ENCODE measurements around the gene RSRC1.

Gene RSRC1

DNA sequence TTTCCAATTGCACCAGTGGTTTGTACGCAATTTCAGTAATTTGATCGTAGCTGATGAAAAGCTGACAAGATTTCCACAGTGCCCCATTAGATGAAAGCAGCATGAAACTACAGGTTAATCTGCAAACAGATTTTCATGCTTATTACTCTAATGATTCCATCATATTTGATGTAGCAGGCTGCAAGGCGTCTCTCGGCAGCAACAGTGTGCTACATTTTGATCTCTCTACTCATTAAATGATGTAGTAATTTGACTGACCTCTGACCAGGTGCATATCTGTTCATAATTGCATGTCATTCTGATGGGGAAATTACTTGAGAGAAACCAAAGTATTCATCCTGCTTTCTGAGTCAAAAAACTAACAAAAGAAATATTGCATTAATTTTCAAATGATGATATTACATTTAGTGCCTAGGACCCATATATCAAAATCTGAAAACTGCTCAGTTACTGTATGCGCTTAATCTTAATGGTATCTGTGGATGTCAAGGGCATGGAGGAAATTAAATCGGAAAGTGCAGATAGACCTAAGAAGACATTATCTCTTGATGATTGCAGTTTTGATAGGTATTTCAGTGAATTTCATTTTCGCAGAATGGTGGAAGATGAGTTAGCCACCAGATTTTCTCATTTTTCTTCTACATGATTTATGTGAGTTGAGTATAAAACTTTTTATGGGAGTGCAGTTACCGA lies 198.5 kb downstream of the RSRC1 start:
- Histone ChIP-seq H3K36me3 (ENCODE audit: insufficient read depth, low read length) (no peaks in the 10 kb centered on the region), H3K79me2 (ENCODE audit: insufficient read depth, low read length) (no peaks in the 10 kb centered on the region), H3K27me3 (ENCODE audit: insufficient read depth, low read length) (no peaks in the 10 kb centered on the region), H3K4me2 (ENCODE audit: low read length) (no peak overlapping the region), H3K4me3 (ENCODE audit: low read depth, low read length, poor library complexity, severe bottlenecking) (no peak overlapping the region), H3K4me1 (ENCODE audit: insufficient read depth, low read length, severe bottlenecking) (no peaks in the 10 kb centered on the region), H3K9me2 (ENCODE audit: low read depth, low read length) (no peaks in the 10 kb centered on the region), H3K9me3 (ENCODE audit: low read length) (no peaks in the 10 kb centered on the region), H3F3A (ENCODE audit: insufficient read depth, low read length) (no peaks in the 10 kb centered on the region), H4K20me1 (ENCODE audit: insufficient read depth, low read length) (no peaks in the 10 kb centered on the region), H3K27ac (ENCODE audit: low read depth, low read length, poor library complexity, severe bottlenecking) (no peak overlapping the region), H3K9ac (ENCODE audit: low read length) (no peak overlapping the region), H2AFZ (ENCODE audit: low read length) (no peak overlapping the region)
- TF ChIP-seq, protein P1, sequence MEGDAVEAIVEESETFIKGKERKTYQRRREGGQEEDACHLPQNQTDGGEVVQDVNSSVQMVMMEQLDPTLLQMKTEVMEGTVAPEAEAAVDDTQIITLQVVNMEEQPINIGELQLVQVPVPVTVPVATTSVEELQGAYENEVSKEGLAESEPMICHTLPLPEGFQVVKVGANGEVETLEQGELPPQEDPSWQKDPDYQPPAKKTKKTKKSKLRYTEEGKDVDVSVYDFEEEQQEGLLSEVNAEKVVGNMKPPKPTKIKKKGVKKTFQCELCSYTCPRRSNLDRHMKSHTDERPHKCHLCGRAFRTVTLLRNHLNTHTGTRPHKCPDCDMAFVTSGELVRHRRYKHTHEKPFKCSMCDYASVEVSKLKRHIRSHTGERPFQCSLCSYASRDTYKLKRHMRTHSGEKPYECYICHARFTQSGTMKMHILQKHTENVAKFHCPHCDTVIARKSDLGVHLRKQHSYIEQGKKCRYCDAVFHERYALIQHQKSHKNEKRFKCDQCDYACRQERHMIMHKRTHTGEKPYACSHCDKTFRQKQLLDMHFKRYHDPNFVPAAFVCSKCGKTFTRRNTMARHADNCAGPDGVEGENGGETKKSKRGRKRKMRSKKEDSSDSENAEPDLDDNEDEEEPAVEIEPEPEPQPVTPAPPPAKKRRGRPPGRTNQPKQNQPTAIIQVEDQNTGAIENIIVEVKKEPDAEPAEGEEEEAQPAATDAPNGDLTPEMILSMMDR (IDR thresholded peaks at IDR 0.05; ENCODE audit: low read length) = no peak
- no peak for TF ChIP-seq EZH2 (IDR thresholded peaks at IDR 0.05; ENCODE audit: borderline replicate concordance, low read length)

DNA sequence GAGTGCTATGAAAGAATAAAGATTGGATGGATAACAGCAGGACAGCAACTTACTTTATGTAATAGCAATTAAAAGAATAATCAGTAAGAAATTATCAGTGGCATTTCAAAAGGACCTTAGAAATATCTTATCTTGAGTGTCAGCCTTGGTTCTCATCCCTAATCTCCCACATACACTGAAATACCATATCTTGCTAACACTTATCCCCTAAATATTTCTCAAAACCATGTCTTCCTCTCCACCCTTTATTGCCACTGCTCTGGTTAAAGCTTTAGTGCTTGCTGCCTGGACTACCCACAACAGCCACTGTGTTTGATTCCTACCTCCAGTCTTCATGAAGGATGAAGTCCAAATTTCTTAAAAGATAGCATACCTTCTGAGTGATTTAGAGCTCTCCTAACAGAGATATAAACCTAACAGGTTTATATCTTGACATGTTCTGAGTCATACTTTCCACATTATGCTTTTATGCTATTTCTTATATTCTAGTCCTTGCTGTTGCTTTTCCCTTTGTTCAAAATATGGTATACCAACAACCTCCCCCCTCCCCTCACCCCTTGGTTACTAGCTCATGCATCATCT lies 202.8 kb downstream of the RSRC1 start:
- H3F3A ChIP-seq (ENCODE audit: insufficient read depth, low read length) = no peaks in the 10 kb centered on the region
- H3K27me3 ChIP-seq (ENCODE audit: insufficient read depth, low read length) = no peaks in the 10 kb centered on the region
- no peak for TF ChIP-seq EZH2 (IDR thresholded peaks at IDR 0.05; ENCODE audit: borderline replicate concordance, low read length)
- TF ChIP-seq, protein P1 (IDR thresholded peaks at IDR 0.05; ENCODE audit: low read length) = no peak
- H3K4me1 ChIP-seq (ENCODE audit: insufficient read depth, low read length, severe bottlenecking) = peaks cover 6% of the 10 kb centered on the region
- no peaks in the 10 kb centered on the region for H4K20me1 ChIP-seq (ENCODE audit: insufficient read depth, low read length)
- no peak overlapping the region for H3K4me3 ChIP-seq (ENCODE audit: low read depth, low read length, poor library complexity, severe bottlenecking)
- H3K9ac ChIP-seq (ENCODE audit: low read length) = no peak overlapping the region
- H2AFZ ChIP-seq (ENCODE audit: low read length) = no peak overlapping the region
- no peaks in the 10 kb centered on the region for H3K36me3 ChIP-seq (ENCODE audit: insufficient read depth, low read length)
- no peaks in the 10 kb centered on the region for H3K79me2 ChIP-seq (ENCODE audit: insufficient read depth, low read length)
- H3K9me2 ChIP-seq (ENCODE audit: low read depth, low read length) = no peaks in the 10 kb centered on the region
- H3K27ac ChIP-seq (ENCODE audit: low read depth, low read length, poor library complexity, severe bottlenecking) = peak overlapping the region; percentile 47
- H3K9me3 ChIP-seq (ENCODE audit: low read length) = no peaks in the 10 kb centered on the region
- no peak overlapping the region for H3K4me2 ChIP-seq (ENCODE audit: low read length)

DNA sequence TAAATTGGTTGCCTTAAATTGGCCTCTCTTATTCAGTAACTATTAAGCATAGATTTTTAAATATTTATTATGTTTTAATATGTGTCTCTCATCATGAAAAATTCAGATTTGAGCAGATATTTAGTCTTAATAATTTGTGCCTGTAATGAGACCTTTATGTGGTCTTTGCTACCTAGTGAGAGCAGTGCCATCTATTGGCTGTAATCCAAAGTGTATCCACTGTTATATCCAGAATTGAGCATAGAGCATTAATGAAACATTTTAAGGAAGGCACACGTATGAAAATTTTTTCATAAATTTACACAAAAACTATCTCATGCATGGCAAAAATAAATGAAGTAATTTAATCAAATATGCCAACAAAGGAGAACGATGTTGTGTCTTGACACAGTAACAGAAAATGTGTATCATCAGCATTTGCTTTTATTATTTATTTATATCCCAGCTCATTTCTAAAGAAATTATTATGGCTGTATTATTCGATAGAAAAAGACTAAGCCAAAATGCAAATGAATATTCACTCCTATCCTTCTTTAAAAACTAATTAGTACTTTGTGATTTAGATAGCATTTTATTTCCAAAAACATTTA lies 203.5 kb downstream of the RSRC1 start:
- no peaks in the 10 kb centered on the region for H3K9me2 ChIP-seq (ENCODE audit: low read depth, low read length)
- H3K4me1 ChIP-seq (ENCODE audit: insufficient read depth, low read length, severe bottlenecking) = peaks cover 6% of the 10 kb centered on the region
- no peak for TF ChIP-seq EZH2 (IDR thresholded peaks at IDR 0.05; ENCODE audit: borderline replicate concordance, low read length)
- TF ChIP-seq, protein P1 (IDR thresholded peaks at IDR 0.05; ENCODE audit: low read length) = peak; percentile 89
- no peaks in the 10 kb centered on the region for H4K20me1 ChIP-seq (ENCODE audit: insufficient read depth, low read length)
- no peak overlapping the region for H3K4me2 ChIP-seq (ENCODE audit: low read length)
- H2AFZ ChIP-seq (ENCODE audit: low read length) = no peak overlapping the region
- no peak overlapping the region for H3K27ac ChIP-seq (ENCODE audit: low read depth, low read length, poor library complexity, severe bottlenecking)
- no peaks in the 10 kb centered on the region for H3K79me2 ChIP-seq (ENCODE audit: insufficient read depth, low read length)
- H3K27me3 ChIP-seq (ENCODE audit: insufficient read depth, low read length) = no peaks in the 10 kb centered on the region
- H3K4me3 ChIP-seq (ENCODE audit: low read depth, low read length, poor library complexity, severe bottlenecking) = no peak overlapping the region
- no peaks in the 10 kb centered on the region for H3K9me3 ChIP-seq (ENCODE audit: low read length)
- H3K36me3 ChIP-seq (ENCODE audit: insufficient read depth, low read length) = no peaks in the 10 kb centered on the region; the same call in 1 of the 2 replicates
- H3F3A ChIP-seq (ENCODE audit: insufficient read depth, low read length) = no peaks in the 10 kb centered on the region
- no peak overlapping the region for H3K9ac ChIP-seq (ENCODE audit: low read length)
